ENCODE data around the gene DYNLT5. TPM values are rescaled to one million over a fixed set of nuclear protein-coding genes. Genes with fewer than 3 reads are reported as not detected.

DYNLT5 gene
- total RNA-seq, 1 experiment from 2014 or later: 0.83 TPM

DNA sequence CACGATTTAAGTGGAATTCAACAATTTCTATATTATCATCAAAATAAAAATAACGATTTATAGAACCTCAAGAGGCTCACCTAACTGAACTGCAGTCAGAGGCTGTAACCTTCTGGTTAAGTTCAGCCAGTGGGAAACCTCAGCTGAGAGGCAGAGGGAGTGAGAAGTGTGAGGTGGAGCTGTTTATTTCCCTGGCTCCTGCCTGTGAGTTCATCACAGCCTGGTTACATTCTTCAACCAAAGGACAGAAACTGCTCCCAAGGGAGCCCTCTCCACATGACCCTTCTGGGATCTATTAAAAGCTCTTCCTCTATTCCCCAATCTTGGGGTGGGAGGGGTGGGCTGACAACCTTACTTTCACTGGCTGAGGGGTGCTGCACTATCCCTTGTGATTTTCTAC is 22.2 kb downstream of the DYNLT5 start:
- peaks cover under 1 to 3% (median 2%) of the 10 kb centered on the region in 3 experiments; a peak in 4 of 7 replicates for H3K36me3 Mint-ChIP-seq (ENCODE audit: insufficient read depth in 1 of 3, low read depth in 3 of 3)
- TF ChIP-seq, protein P1, sequence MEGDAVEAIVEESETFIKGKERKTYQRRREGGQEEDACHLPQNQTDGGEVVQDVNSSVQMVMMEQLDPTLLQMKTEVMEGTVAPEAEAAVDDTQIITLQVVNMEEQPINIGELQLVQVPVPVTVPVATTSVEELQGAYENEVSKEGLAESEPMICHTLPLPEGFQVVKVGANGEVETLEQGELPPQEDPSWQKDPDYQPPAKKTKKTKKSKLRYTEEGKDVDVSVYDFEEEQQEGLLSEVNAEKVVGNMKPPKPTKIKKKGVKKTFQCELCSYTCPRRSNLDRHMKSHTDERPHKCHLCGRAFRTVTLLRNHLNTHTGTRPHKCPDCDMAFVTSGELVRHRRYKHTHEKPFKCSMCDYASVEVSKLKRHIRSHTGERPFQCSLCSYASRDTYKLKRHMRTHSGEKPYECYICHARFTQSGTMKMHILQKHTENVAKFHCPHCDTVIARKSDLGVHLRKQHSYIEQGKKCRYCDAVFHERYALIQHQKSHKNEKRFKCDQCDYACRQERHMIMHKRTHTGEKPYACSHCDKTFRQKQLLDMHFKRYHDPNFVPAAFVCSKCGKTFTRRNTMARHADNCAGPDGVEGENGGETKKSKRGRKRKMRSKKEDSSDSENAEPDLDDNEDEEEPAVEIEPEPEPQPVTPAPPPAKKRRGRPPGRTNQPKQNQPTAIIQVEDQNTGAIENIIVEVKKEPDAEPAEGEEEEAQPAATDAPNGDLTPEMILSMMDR (conservative IDR thresholded peaks at IDR 0.05): no peak
- no peak overlapping the region for H3K27ac Mint-ChIP-seq
- H3K4me1 ChIP-seq (ENCODE audit: insufficient read depth, low read length): no peaks in the 10 kb centered on the region
- no peak overlapping the region for H2BK5ac ChIP-seq (ENCODE audit: insufficient read length, low read length)
- H3K79me2 ChIP-seq (ENCODE audit: insufficient read depth, low read length): no peaks in the 10 kb centered on the region
- WGBS (ENCODE audit: extremely low coverage, insufficient read length, low lambda C conversion rate): no CpG with 5 or more reads among the region's 2 CpGs
- H3K4me1 Mint-ChIP-seq: peaks cover 5 to 11% of the 10 kb centered on the region in 2 experiments
- H3K27me3 ChIP-seq (ENCODE audit: insufficient read depth, low read length): no peaks in the 10 kb centered on the region
- no peak overlapping the region for H3K18ac ChIP-seq (ENCODE audit: insufficient read length, low read depth, low read length)
- H3K23me2 ChIP-seq (ENCODE audit: insufficient read length, low read depth, low read length, poor library complexity, severe bottlenecking): no peaks in the 10 kb centered on the region
- no peaks in the 10 kb centered on the region for H3K79me1 ChIP-seq (ENCODE audit: insufficient read depth, low read depth, low read length, poor library complexity, severe bottlenecking)
- no peak overlapping the region for H2BK20ac ChIP-seq (ENCODE audit: low read depth, low read length, poor library complexity, severe bottlenecking)
- H3K4ac ChIP-seq (ENCODE audit: low read depth, low read length): no peak overlapping the region
- H3K9me3 ChIP-seq (ENCODE audit: control insufficient read depth, low read depth, low read length): no peaks in the 10 kb centered on the region
- H3T11ph ChIP-seq (ENCODE audit: low read length): no peak overlapping the region
- no peak overlapping the region for H2BK12ac ChIP-seq (ENCODE audit: insufficient read length, low read depth, low read length)
- DNase-seq: no peak
- no peak overlapping the region for H3K27ac ChIP-seq (ENCODE audit: insufficient read length, low read depth, low read length)
- no peak overlapping the region for H3K56ac ChIP-seq (ENCODE audit: insufficient read length, low read depth, low read length)
- peaks cover 3% of the 10 kb centered on the region in 2 experiments for H3K9me3 Mint-ChIP-seq
- H4K20me1 ChIP-seq (ENCODE audit: control insufficient read depth, insufficient read depth, insufficient read length): no peaks in the 10 kb centered on the region
- H3K23ac ChIP-seq (ENCODE audit: insufficient read length, low read depth, low read length): no peak overlapping the region
- no peak overlapping the region for H4K8ac ChIP-seq (replicated peaks; ENCODE audit: insufficient read length, low read depth, low read length)
- no peak overlapping the region for H2AFZ ChIP-seq (ENCODE audit: low read length)
- no peak overlapping the region for H4K91ac ChIP-seq (ENCODE audit: insufficient read length, low read depth, low read length)
- H3K27me3 Mint-ChIP-seq (ENCODE audit: low read depth): no peaks in the 10 kb centered on the region
- H2BK120ac ChIP-seq (ENCODE audit: low read depth, low read length, poor library complexity, severe bottlenecking): no peak overlapping the region
- no peak overlapping the region for H2BK15ac ChIP-seq (ENCODE audit: low read depth, low read length)
- no peak overlapping the region for H4K5ac ChIP-seq (ENCODE audit: insufficient read length, low read depth, low read length)
- H3K9ac ChIP-seq (ENCODE audit: extremely low read depth, insufficient read length, low read length): no peak overlapping the region
- H3K14ac ChIP-seq (ENCODE audit: insufficient read depth, low read length): no peak overlapping the region
- no peak overlapping the region for H2AK5ac ChIP-seq (ENCODE audit: insufficient read length, low read length)
- no peak overlapping the region for H3K4me2 ChIP-seq (ENCODE audit: insufficient read depth, insufficient read length, low read length)
- no peak overlapping the region for H3K4me3 Mint-ChIP-seq
